Liver (tissue), 3 donors: ENCODE measurements around the gene SBK2.

Experiments
- CTCF ChIP-seq: fragments of 150-350 bp; IDR thresholded peaks from 2 replicates; pipeline ENCODE4 v1.5.1; 2017; ENCODE audit warnings: improper control_type of control experiment, low read depth, low read length; ENCODE audit not compliant: missing input control
- EGR1 ChIP-seq, 2 donors: IDR thresholded peaks; 2 replicates each; pipeline ENCODE4 v1.6.1; 2016 to 2018; ENCODE audit warnings: antibody characterized with exemption in 2 of 2, low read depth in 2 of 2
- GABPA ChIP-seq, 2 donors: IDR thresholded peaks in 1 of 2; conservative IDR thresholded peaks in 1 of 2; 2 replicates each; pipeline ENCODE4 v1.6.1; 2016; ENCODE audit warnings: antibody characterized with exemption in 2 of 2, mild to moderate bottlenecking in 1 of 2, moderate library complexity in 1 of 2
- MAX ChIP-seq: IDR thresholded peaks from 2 replicates; pipeline ENCODE4 v1.6.1; 2016; ENCODE audit warnings: antibody characterized with exemption
- REST ChIP-seq: IDR thresholded peaks from 2 replicates; pipeline ENCODE4 v1.6.1; 2016; ENCODE audit warnings: antibody characterized with exemption, mild to moderate bottlenecking
- RXRA ChIP-seq, 2 donors: IDR thresholded peaks; 2 replicates each; pipeline ENCODE4 v1.6.1; 2017 to 2018; ENCODE audit warnings: antibody characterized with exemption in 2 of 2, mild to moderate bottlenecking in 1 of 2
- SP1 ChIP-seq: IDR thresholded peaks from 2 replicates; pipeline ENCODE4 v1.6.1; 2018; ENCODE audit warnings: antibody characterized with exemption, mild to moderate bottlenecking
- TAF1 ChIP-seq: conservative IDR thresholded peaks from 2 replicates; pipeline ENCODE4 v1.6.1; 2016; ENCODE audit warnings: antibody characterized with exemption, mild to moderate bottlenecking
- YY1 ChIP-seq: IDR thresholded peaks from 2 replicates; pipeline ENCODE4 v1.6.1; 2016; ENCODE audit warnings: antibody characterized with exemption, mild to moderate bottlenecking
- donor health status: healthy.
- donor health status: healthy.

- TF ChIP-seq CTCF (no peak), SP1 (no peak), REST (no peak), MAX (no peak), TAF1 (no peak), YY1 (no peak), GABPA (IDR thresholded peaks at IDR 0.05 in 1 of 2, conservative IDR thresholded peaks at IDR 0.05 in 1 of 2) (no peak), RXRA (IDR thresholded peaks at IDR 0.05) (no peak), EGR1 (IDR thresholded peaks at IDR 0.05; ENCODE audit: low read depth in 2 of 2) (no peak)
These were observed 15.7 kb upstream of the SBK2 start for GRCh38 chr19:55552620-55553019.
